HG03469 (cell line): ENCODE results near the gene SOX8.

ENCODE experiments used
- ATAC-seq: cut with Tn5 transposase; IDR thresholded peaks from one replicate; pipeline ENCODE4 v1.9.1; 2021; ENCODE audit warnings: mild to moderate bottlenecking, moderate library complexity, moderate number of reproducible peaks; ENCODE audit not compliant: unreplicated experiment

Gene SOX8

DNA sequence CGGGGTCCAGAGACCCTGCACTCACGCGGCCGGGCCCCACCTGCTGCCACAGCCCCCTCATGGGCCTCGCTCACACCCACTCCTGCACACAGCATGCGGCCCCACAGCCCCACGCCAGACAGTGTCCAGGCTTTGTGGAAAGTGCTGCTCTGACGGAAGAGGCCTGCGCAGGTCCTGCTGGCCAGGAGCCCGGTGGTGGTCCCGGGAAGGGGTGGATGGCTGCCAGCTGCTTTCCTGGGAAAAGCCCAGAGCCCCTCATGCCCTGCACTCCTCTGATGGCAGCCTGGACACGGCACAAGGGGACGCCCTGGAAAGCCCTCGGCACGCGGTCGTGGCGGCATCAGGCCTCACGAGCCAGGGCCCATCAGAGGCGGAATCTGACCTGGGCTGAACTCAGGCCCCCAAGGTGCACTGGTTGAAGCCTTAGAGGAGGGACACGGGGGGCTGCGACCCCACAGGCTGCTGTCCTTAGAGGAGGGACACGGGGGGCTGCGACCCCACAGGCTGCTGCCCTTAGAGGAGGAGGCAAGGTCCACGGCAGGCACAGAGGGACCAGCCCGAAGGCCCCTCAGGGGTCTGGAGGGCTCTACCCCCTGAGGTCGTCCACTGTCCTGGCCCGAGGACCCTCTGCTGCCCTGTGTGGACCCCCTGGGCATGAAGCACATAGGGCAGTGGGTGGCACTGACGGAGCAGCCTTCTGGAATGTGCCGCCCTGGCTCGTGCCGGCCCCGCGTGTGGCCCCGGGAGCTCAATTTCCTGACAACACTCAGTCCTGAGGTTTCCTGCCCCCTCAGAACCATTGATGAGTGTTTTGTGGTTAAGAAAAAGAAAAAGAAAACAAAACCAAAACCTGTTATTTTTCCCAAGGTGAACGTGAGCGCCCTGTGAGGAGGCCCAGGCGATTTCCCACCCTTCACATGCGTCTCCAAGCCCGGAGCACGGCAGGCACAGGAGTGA is 22.1 kb downstream of the SOX8 start:
- ATAC-seq, result no peak

GRCh38 chr16:1005286-1005685 is 23.7 kb downstream of the SOX8 start:
- ATAC-seq, result no peak

GRCh38 chr16:1006781-1007180 is 25.2 kb downstream of the SOX8 start:
- ATAC-seq, result no peak

DNA sequence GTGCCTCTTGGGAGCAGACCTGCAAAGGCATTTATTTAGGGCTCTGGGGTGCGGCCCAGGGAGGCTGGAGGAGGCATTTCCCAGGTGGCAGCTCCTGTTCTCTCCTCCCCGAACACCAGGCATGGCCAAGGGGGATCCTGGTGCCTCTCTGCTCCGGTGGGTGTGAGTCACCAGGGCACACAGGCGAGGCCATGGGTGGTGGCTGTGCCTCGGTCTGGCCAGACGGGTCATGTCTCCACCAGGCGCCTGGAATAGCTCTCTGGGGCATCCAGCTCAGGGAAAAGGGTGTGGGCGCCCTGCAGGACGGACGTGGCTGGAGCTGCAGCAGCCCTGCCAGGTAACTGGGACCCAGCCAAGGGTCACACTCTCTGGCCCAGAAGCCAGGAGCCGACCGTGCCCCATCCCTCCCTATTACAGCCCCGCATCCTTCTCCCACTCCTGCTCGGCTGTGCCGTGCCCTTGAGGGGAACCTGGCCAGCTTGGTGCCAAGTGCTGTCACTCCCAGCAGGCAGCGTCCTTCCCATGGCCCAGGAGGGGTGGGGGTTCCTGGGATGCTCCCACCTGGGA is 25.8 kb downstream of the SOX8 start:
- ATAC-seq, result no peak

- no peak for ATAC-seq
These were observed 26.5 kb downstream of the SOX8 start for GRCh38 chr16:1008085-1008484.

- no peak for ATAC-seq
These were observed 28.0 kb downstream of the SOX8 start for GRCh38 chr16:1009358-1010150.

GRCh38 chr16:1010251-1010650 is 28.7 kb downstream of the SOX8 start:
- ATAC-seq, result no peak

DNA sequence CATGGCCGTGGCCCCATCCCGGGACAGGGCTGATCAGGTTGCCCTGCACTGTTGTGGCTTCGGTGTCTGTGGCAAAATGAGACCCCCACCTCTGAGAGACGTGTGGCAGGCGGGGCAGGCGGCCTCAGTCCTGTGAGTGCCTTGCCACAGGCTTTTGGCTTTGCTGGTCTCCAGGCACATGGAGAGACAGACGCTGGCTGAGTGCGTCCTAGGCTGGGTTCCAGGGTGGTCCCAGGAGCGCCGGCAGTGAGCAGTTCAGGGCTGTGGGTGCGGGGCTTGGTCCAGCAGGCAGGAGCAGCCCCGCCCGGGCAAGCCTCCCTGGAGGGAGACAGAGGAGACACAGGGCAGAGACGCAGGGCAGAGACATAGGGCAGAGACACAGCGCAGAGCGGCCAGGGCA is 29.2 kb downstream of the SOX8 start:
- no peak for ATAC-seq

DNA sequence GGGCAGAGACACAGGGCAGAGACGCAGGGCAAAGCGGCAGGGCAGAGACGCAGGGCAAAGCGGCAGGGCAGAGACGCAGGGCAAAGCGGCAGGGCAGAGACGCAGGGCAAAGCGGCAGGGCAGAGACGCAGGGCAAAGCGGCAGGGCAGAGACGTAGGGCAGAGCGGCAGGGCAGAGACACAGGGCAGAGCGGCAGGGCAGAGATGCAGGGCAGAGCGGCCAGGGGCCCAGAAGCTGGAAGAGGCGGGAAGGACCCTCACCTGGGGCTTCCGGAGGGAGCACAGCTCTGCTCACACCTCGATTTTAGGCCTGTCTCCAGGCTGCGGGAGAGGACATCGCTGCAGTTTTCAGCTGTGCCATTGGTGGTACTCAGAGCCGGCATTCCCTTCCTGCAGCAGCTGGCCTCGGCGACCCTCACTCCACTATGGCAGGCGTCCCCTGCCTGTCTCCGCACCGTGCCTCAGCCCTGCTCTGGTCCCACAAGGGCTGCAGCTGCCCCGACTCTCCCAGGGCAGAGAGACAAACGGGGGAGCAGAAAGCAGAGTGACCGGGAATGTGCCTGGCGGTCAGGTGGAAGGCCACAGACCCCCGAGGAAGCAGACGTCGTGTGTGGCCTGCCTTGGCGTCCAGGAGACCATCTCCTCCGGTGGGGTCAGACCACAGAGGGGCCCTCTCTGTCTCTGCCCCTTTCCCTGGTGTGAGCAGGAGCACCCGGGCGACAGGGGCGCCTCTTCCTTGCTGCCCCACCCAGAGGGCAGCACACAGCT is 29.9 kb downstream of the SOX8 start:
- ATAC-seq, result no peak

DNA sequence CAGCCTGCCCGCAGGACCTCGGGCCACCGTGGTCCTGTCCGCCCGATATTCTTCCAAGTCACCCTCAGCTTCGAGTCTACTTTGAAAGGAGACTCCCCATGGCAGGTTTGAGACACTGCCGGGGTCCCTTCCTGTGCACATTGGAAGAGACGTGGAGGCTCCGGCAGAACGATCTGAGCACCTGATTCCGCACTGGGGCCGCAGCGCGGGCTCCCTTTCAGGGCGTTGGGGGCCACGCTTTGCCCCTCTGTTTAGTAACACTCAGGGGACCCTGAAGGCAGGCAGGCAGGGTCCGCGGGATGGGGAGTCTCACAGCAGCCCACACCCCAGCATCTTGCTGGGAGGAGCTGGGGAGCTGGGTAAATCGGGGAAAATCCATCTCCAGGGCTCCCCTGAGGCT is 30.6 kb downstream of the SOX8 start:
- ATAC-seq, result no peak

DNA sequence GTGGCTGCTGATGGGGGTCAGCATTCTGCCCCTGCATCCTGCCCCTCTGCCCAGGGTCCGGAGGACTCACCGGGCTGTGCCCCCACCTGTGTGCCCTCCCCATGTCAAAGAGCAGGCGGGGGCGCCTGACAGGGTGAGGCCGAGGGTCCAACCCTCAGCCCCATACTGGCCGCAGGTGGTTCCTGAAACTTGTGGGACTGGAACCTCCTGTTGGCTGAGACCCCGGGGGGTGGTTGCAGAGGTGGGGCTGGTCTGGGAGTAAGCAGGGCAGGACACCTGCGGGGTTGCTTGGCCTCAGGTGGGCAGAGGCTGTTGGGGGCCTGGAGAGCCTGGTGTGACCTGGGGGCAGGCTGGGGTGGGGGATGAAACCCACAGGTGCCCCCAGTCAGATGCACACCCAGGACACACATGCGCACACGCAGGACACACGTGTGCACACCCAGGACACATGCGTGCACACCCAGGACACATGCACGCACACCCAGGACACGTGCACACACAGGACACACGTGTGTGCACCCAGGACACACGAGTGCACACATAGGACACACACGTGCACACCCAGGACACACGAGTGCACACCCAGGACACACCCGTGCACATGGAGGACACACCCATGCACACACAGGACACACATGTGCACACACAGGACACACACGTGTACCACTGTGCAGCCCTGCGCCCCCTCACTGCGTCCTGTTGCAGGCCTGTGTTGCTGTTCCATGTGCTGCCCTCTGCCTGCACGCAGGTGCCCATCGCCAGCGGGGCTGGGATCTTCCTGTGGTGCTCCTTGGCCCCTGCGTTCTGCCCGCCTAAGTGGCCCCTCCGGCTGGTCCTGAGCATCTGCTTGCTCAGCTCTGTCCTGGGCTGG is 31.4 kb downstream of the SOX8 start:
- ATAC-seq, result no peak

DNA sequence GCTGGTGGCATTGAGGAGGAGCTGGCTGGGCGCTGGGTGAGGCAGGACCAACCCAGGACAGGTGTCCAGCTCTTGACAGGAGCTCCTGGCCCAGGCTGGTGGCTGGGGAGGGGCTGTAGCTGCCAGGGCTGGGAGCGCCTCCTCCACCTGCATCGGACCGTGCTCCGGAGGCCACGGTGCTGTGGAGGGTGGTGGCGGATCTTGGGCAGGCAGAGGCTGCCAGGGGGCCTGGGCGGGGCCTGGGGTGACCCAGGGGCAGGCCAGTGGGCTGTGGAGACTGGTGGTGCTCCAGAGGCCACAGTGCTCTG is 32.0 kb downstream of the SOX8 start:
- no peak for ATAC-seq

DNA sequence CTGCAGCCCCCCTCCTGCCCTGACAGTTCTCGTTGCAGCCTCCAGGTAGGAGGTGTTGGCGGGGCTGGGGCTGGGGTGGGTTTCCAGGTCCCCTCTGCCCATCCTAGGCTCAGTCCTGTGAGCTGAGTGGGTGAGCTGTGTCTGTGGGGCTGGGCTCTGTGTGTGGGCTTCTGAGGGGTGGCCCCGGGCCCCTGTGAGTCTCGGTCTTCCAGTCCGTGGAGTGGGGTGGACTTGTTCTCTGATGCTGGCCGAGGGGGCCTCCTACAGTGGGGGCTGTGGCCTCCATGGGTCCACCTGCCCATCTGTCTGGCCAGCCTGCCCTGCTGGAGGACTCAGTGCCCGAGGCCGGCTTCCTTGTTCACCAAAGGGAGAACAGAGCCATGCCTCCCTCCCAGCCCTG is 32.7 kb downstream of the SOX8 start:
- no peak for ATAC-seq

GRCh38 chr16:1014771-1015495 is 33.4 kb downstream of the SOX8 start:
- no peak for ATAC-seq

DNA sequence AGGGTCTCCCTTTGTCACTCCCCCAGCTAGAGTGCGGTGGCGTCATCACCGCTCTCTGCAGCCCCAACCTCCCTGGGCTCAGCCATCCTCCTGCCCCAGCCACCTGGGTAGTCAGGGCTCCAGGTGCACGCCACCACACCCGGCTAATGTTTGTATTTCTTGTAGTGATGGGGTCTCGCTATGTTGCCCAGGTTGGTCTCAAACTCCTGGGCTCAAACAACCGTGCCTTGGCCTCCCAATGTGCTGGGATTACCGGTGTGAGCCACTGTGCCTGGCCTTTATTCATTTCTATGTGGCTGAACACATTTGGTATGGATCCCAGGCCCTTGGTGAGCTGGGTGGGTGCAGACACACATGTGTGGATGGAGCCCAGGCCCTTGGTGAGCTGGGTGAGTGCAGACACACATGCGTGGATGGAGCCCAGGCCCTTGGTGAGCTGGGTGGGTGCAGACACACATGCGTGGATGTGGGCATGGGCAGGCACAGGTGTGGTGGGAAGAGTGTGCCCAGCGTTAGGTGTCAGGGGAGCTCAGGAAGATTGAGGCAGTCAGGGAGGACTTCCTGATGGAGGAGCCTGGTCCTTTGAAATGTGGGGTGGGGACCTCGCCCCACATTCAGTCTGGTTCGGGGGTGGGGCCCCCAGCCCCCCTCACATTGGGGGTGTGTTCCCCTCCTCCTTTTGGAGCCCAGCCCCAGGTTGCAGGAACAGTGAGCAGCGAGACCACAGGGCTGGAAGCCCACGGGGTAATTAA is 37.1 kb downstream of the SOX8 start:
- ATAC-seq, result no peak

DNA sequence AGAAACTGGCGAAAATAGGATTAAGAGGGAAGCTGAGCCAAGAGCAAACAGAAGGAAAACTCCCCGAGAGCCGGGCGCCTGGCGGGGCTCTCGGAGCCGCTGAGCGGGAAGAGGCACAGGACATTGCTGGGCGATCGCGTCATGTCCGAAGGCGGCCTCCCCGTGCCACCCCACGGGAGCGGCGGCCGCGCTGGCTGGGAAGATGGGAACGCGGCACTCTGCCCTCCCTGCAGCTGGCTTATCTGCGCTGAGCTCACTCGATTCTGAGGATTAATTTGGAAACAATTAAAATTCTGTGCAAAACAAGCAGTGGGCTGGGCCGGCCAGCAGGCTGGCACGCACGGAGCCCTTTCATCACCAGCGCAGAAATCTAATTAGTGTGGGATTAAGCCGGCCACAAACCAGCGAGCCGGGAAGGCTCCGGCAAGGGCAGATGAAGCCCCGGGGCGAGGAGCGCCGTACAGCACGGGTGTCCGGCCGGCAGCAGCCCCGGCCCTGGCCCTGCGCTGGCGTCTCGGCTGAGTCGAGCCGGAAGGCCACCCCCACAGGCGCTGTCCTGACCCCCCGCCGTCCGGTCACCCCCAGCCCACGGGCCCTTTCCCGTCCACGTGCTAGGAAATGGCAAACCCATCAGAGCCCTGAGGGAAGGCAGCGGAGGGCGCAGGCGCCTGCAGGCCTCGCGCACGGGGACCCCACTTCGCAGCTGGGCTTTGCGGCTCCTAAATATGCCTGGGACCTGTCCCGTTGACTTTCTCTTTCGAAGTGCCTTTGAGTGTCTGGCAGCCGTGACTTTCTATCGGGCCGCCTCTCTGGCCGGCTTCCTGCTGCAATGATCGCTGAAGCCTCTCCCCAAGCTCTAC is 37.9 kb downstream of the SOX8 start:
- no peak for ATAC-seq

GRCh38 chr16:1020091-1020399 is 38.5 kb downstream of the SOX8 start:
- no peak for ATAC-seq

- no peak for ATAC-seq
These were observed 39.0 kb downstream of the SOX8 start for GRCh38 chr16:1020591-1020990.
